HG03571 (cell line): ENCODE results near the gene ZNF467.

Source experiments
- ATAC-seq: cut with Tn5 transposase; IDR thresholded peaks from one replicate; pipeline ENCODE4 v1.9.1; 2021; ENCODE audit not compliant: unreplicated experiment

ZNF467 gene

DNA sequence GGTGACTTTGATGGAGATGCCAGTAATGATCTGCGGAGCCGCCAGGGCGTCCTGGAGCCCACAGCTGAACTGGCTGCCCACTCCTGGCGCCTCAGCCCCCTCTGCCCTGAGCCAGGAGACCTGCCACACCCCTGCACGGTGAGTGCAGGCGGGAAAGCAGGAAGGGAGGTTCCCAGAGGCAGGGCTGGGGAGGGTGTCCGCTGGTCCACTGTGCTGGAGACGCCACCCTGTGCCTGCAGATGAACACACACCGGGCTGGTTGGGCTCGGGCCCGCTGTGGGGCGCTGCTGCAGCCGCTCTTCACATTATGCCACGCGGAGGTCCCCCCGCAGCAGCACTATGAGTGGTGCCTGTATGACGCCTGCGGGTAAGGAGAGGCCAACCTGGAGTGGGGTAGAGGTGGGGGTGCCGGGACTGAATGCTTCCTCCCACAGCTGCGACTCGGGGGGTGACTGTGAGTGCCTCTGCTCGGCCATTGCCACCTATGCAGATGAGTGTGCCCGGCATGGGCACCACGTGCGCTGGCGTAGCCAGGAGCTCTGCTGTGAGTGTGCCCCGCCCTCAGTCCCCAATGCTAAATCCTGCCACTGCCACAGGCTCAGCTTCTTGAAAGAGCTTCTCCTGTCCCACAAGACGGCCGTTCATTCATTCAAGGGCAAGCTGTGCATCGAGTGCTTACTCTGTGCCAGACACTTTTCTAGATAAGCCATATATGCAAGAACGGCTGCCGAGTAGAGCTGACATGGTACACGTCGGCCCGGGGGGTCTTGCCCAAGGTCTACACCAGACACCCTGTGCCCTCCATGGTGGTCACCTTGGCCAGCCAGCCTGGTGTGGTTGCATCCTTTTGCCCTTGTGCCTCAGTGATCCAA lies 14.3 kb upstream of the ZNF467 start:
- ATAC-seq: no peak

- no peak for ATAC-seq
Measured at GRCh38 chr7:149785983-149786382, 12.6 kb upstream of the ZNF467 start.

- no peak for ATAC-seq
Measured at GRCh38 chr7:149785402-149785801, 12.0 kb upstream of the ZNF467 start.

DNA sequence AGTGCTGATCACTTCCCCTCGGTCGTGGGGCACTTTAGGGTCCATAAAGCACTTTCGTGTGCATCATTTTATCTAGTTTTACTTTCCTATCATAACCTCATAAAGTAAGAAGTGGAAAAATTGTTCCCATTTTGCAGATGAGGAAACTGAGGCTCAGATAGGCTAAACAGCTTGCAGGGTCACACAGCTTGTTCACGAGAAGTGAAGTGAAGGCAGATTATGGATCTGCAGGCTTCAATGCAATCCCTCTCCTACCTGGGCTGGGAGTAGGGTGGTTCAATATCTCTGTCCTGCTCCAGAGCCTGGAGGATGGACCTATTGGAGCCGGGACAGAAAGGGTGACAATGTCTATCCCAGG lies 10.8 kb upstream of the ZNF467 start:
- ATAC-seq: no peak

GRCh38 chr7:149783386-149784250 lies 10.2 kb upstream of the ZNF467 start:
- ATAC-seq: no peak

DNA sequence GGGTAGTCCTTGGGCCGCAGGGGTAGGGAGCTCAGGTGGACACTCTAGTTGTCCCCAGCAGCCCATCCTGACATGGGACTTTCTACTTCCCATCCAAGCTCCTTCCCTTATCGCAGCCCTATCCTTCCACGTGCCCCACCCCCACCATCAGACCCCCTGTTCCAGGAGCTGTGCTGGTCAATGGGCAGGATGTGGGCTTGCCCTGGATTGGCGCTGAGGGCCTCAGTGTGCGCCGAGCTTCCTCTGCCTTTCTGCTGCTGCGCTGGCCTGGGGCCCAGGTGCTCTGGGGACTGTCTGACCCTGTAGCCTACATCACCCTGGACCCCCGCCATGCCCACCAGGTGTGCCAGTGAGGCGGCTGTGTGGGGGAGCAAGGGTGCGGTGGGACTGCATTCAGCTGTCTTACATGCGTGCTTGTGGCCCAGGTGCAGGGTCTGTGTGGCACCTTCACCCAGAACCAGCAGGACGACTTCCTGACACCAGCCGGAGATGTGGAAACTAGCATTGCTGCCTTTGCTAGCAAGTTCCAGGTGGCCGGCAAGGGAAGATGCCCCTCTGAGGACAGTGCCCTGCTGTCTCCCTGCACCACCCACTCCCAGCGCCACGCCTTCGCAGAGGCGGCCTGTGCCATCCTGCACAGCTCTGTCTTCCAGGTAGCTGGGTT lies 9.4 kb upstream of the ZNF467 start:
- no peak for ATAC-seq

DNA sequence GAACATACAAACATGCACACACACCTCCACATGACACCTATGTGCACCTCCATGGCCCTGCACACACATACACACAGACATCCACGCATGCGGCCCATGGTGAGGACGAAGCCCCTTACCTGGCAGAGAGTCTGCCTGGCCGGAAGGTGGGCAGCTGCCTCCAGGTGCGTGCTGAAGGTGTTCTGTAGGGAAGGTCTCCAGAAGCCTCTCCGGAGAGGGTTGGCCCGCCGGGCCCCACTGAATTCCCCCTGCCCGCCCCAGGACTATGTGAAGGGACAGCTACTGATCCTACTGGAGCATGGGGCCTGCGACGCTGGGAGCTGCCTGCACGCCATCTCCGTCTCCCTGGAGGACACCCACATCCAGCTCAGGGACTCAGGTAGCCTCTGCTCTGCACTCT lies 8.5 kb upstream of the ZNF467 start:
- no peak for ATAC-seq

GRCh38 chr7:149780636-149781419 lies 7.4 kb upstream of the ZNF467 start:
- ATAC-seq: no peak

DNA sequence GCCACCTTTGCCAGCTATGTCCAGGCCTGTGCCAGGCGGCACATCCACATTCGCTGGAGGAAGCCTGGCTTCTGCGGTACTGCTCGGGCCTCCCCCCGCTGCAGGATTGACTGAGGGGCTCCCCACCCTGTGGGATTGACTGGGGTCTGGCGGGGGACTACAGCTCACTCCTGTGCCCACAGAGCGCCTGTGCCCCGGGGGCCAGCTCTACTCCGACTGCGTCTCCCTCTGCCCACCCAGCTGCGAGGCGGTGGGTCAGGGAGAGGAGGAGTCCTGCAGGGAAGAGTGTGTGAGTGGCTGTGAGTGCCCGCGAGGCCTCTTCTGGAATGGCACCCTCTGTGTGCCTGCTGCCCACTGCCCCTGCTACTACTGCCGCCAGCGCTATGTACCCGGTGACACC lies 6.7 kb upstream of the ZNF467 start:
- no peak for ATAC-seq

DNA sequence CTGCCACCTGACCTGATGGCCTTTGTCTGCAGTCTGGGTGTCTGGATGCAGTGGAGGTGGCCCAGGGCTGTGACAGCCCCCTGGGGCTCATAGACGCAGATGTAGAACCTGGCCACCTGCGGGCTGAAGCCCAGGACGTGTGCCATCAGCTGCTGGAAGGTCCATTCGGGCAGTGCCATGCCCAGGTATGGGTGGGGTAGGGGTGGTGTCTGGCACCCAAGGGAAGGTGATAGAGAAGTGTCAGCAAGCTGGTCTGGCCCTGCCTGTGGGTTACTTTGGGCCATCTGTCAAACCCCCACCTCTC lies 6.1 kb upstream of the ZNF467 start:
- no peak for ATAC-seq

DNA sequence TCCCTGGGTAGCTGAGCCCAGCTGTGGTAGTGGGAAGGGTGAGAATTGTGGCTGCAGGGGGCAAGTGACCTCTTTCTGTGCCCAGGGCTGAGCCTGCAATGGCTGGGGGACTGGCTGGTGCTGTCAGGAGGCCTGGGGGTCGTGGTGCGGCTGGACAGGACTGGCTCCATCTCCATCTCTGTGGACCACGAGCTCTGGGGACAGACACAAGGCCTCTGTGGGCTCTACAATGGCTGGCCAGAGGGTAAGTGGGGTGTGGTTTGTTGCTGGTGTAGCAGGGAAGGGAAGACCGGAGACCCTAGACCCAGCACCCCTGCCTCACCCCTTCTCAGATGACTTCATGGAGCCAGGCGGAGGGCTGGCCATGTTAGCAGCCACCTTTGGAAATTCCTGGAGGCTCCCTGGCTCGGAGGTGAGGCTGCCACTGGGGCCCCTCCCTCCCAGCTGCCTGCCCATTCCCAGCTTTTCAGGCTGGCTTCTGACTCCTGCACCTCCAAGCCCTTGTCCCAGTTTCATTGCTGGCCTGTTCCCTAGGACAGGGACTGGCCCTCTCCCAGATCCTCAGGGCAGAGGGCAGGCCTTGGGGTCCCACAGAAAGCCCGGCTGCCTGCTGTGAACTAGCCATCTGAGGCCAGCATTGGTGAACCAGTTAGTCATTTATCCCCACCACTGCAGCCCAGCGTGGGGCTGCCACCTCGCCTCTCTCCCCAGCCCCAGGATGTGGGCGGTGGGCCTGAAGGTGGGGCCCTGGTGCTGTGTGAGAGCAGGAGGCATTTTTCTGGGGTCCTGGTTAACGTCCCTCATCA lies 5.5 kb upstream of the ZNF467 start:
- ATAC-seq: no peak

DNA sequence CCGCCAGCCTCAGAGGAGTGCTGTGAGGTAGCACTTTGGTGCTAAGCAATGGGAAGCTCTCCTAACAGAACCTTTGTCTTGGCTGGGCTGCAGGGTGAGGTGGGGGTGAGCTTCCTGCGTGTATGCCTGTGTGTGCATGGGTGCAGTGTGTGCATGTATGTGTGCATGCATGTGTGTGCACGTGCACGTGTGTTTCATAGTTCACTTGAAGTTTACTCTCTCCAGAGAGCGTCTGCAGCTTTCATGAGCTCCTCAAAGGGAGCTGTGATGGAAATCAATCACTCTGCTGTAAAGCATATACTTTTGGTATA lies 4.9 kb upstream of the ZNF467 start:
- ATAC-seq: no peak

DNA sequence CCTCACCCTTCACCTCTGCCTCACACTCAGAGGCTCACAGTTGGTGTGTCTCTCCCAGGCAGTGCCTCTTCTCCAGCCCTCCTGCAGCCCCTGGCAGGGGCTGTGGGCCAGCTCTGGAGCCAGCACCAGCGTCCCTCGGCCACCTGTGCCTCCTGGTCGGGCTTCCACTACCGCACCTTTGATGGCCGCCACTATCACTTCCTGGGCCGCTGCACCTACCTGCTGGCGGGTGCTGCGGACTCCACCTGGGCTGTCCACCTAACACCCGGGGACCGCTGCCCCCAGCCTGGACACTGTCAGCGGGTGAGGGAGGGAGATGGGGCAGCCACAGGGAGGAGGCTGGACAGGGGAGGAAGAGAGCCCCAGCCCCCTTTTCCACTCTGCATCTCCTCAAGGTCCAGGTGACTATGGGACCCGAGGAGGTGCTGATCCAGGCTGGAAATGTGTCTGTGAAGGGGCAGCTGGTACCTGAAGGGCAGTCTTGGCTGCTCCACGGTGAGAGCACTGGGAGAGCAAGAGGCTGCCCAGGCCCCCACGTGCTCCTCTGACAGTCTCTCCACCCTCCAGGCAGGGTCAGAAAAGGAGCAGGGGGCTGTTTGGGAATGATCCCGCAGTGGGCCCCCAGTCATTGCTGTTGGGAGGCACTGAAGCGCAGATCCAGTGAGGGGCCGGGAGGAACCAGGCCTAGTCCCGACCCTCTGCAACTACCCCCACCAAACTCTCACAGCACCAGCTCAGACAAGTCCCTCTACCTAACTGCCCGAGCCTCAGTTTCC lies 4.4 kb upstream of the ZNF467 start:
- no peak for ATAC-seq

DNA sequence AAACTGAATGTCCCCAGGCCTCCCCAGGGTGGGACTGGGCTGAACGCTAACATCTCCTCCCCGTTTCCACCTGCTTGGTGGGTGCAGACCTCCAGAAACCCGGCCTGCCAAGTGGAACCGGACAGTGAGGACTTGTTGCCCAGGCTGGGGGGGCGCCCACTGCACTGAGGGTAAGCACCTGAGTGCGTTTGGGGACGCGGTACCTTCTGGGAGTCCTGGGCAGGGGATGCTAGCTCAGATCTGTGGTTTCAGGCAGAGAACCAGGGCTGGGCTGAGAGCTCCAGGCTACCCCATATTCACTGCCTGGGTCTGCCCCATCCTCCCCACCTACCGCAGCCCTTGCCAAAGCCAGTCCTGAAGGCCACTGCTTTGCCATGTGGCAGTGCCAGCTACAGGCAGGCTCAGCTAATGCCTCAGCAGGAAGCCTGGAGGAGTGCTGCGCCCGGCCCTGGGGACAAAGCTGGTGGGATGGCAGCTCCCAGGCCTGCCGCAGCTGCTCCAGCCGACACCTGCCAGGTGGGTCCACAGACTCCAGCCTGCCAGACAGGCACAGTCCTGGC lies 3.5 kb upstream of the ZNF467 start:
- ATAC-seq: no peak

DNA sequence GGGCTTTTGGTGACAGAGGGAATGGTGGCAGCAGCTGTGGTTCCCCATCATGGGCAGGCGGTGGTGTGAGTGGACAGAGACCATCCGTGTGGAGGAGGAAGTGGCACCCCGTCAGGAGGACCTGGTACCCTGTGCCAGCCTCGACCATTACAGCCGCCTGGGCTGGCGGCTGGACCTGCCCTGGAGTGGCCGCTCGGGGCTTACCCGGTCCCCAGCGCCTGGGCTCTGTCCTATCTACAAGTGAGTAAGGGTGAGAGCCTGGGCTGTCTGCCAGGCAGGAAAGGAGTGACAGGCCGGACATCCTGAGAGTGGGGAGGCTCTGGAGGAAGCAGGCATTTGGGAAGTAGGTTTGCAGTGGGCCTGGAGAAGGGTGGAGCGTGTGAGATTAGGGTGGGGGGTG lies 2.9 kb upstream of the ZNF467 start:
- no peak for ATAC-seq

GRCh38 chr7:149775176-149775556 lies 1.8 kb upstream of the ZNF467 start:
- no peak for ATAC-seq

GRCh38 chr7:149774237-149775175 lies 1.1 kb upstream of the ZNF467 start:
- ATAC-seq: no peak

GRCh38 chr7:149772956-149773434 lies 393 bp downstream of the ZNF467 start:
- no peak for ATAC-seq
